GM18870 (cell line): ENCODE results near the gene MLXIP.

Experiments used
- ATAC-seq: cut with Tn5 transposase; IDR thresholded peaks from one replicate; pipeline ENCODE4 v1.9.1; 2021; ENCODE audit warnings: moderate library complexity; ENCODE audit not compliant: unreplicated experiment

MLXIP gene

GRCh38 chr12:122182887-122183587, 104.5 kb downstream of the MLXIP start, which contains the start of gene LRRC43:
Gene LRRC43 (plus strand): TSS chr12:122183123. CDS start chr12:122183145, 22 bp downstream.
- ATAC-seq: no peak

GRCh38 chr12:122183588-122183940, 105.0 kb downstream of the MLXIP start:
- ATAC-seq: no peak

GRCh38 chr12:122184517-122184916, 106.0 kb downstream of the MLXIP start:
- no peak for ATAC-seq

GRCh38 chr12:122185079-122185478, 106.5 kb downstream of the MLXIP start:
- ATAC-seq: no peak

GRCh38 chr12:122185494-122186082, 107.0 kb downstream of the MLXIP start:
- ATAC-seq: no peak

- ATAC-seq: no peak
Observed at GRCh38 chr12:122187466-122187865, 108.9 kb downstream of the MLXIP start.

- ATAC-seq: no peak
Observed at GRCh38 chr12:122189626-122190475, 111.3 kb downstream of the MLXIP start.

GRCh38 chr12:122190842-122191668, 112.5 kb downstream of the MLXIP start:
- ATAC-seq: no peak

- no peak for ATAC-seq
Observed at GRCh38 chr12:122192441-122192840, 113.9 kb downstream of the MLXIP start.

GRCh38 chr12:122194804-122195203, 116.2 kb downstream of the MLXIP start:
- ATAC-seq: no peak

GRCh38 chr12:122195405-122195804, 116.8 kb downstream of the MLXIP start:
- ATAC-seq: no peak
